ENCODE measurements around the gene CD300LG. TPM values are rescaled to one million over a fixed set of nuclear protein-coding genes. Genes with fewer than 3 reads are reported as not detected.

Gene CD300LG
- total RNA-seq, 1 donor from 2014 or later, result not detected

GRCh38 chr17:43831633-43832032 is 15.3 kb upstream of the CD300LG start:
- Histone ChIP-seq H3K36me3 (ENCODE audit: control insufficient read depth, insufficient read depth, low read length) (peaks cover 6% of the 10 kb centered on the region), H3K4me3 (ENCODE audit: low read depth, low read length) (no peak overlapping the region)
- no peak for TF ChIP-seq CTCF (IDR thresholded peaks at IDR 0.05; ENCODE audit: insufficient read depth, low read length, poor library complexity, severe bottlenecking)

GRCh38 chr17:43832168-43832975 is 14.6 kb upstream of the CD300LG start:
- Histone ChIP-seq H3K27me3 (ENCODE audit: control insufficient read depth, insufficient read depth, low read length) (no peaks in the 10 kb centered on the region), H3K36me3 (ENCODE audit: control insufficient read depth, insufficient read depth, low read length) (peaks cover 6% of the 10 kb centered on the region), H3K4me3 (ENCODE audit: low read depth, low read length) (peak overlapping the region; percentile 56)
- peak; percentile 16 for DNase-seq (ENCODE audit: low read depth)
- no peak for TF ChIP-seq CTCF (IDR thresholded peaks at IDR 0.05; ENCODE audit: insufficient read depth, low read length, poor library complexity, severe bottlenecking)

More at GRCh38 chr17:43831633-43832032, 15.3 kb upstream of the CD300LG start:
- no peaks in the 10 kb centered on the region for H3K27me3 ChIP-seq (ENCODE audit: control insufficient read depth, insufficient read depth, low read length)
- DNase-seq (ENCODE audit: low read depth), result no peak

- H3K36me3 ChIP-seq (ENCODE audit: control insufficient read depth, insufficient read depth, low read length), result peaks cover 5% of the 10 kb centered on the region
- no peak for DNase-seq (ENCODE audit: low read depth)
Observed at GRCh38 chr17:43832976-43833829, 13.8 kb upstream of the CD300LG start, which contains the start of gene MPP3. TSS of gene MPP3 (minus strand) at chr17:43833146. CDS start at chr17:43831906, 1,240 bp downstream.

GRCh38 chr17:43834106-43834505 is 12.9 kb upstream of the CD300LG start:
- no peak for TF ChIP-seq CTCF (IDR thresholded peaks at IDR 0.05; ENCODE audit: insufficient read depth, low read length, poor library complexity, severe bottlenecking)
- no peak for DNase-seq (ENCODE audit: low read depth)
- H3K36me3 ChIP-seq (ENCODE audit: control insufficient read depth, insufficient read depth, low read length), result peaks cover 4% of the 10 kb centered on the region
- H3K27me3 ChIP-seq (ENCODE audit: control insufficient read depth, insufficient read depth, low read length), result no peaks in the 10 kb centered on the region
- H3K4me3 ChIP-seq (ENCODE audit: low read depth, low read length), result no peak overlapping the region

More at GRCh38 chr17:43832976-43833829, 13.8 kb upstream of the CD300LG start, which contains the start of gene MPP3:
- Histone ChIP-seq H3K27me3 (ENCODE audit: control insufficient read depth, insufficient read depth, low read length) (no peaks in the 10 kb centered on the region), H3K4me3 (ENCODE audit: low read depth, low read length) (peak within 1 kb of the TSS; percentile 56)
- TF ChIP-seq CTCF (IDR thresholded peaks at IDR 0.05; ENCODE audit: insufficient read depth, low read length, poor library complexity, severe bottlenecking), result no peak

GRCh38 chr17:43839670-43840108 is 7.3 kb upstream of the CD300LG start:
- DNase-seq (ENCODE audit: low read depth), result no peak
- Histone ChIP-seq H3K4me3 (ENCODE audit: low read depth, low read length) (no peak overlapping the region), H3K36me3 (ENCODE audit: control insufficient read depth, insufficient read depth, low read length) (no peaks in the 10 kb centered on the region), H3K27me3 (ENCODE audit: control insufficient read depth, insufficient read depth, low read length) (no peaks in the 10 kb centered on the region)
- TF ChIP-seq CTCF (IDR thresholded peaks at IDR 0.05; ENCODE audit: insufficient read depth, low read length, poor library complexity, severe bottlenecking), result no peak

Measured in kidney epithelial cell (primary cell).